Measurements from ENCODE around the gene OSER1. TPM values are rescaled to one million over a fixed set of nuclear protein-coding genes. Genes with fewer than 3 reads are reported as not detected.

OSER1 gene
- total and polyA plus RNA-seq, 2 of the 8 experiments (the other 6 are each of a cell fraction or from before 2014, with no cell fraction given), result 24.5 to 31.8 TPM

DNA sequence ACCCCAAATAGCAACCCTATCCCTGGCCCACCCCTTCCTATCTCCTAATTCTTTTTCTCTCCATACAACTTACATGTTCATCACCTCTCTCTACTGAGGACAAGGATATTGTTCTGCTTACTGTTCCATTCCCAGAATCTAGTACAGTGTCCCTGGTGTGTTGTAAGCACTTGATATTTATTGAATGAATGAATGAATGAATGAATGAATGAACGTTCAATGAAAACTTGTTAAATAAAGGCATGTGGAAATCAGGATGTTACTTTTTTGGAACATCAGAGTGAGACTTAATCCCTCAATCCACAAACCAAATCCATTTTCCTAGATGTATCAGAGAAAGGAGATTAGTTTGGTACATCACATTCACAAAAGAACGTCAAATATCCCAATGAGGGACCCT is 16.8 kb downstream of the OSER1 start:
- Histone ChIP-seq H3K36me3 (ENCODE audit: control insufficient read depth in 2 of 4, insufficient read depth in 4 of 4, low read length in 3 of 4) (peaks cover 5 to 23% (median 18%) of the 10 kb centered on the region in 4 experiments), H4K20me1 (replicated peaks in 1 of 2; ENCODE audit: control insufficient read depth in 1 of 2, insufficient read depth in 2 of 2, low read length in 2 of 2) (peaks cover 2% of the 10 kb centered on the region in 2 experiments), H3K9me3 (ENCODE audit: insufficient read depth in 2 of 2, low read depth in 1 of 2, low read length in 1 of 2) (no peaks in the 10 kb centered on the region), H2BK15ac (ENCODE audit: low read length) (no peak overlapping the region), H3K4me2 (ENCODE audit: insufficient read depth in 1 of 2, low read depth in 2 of 2, low read length in 2 of 2) (no peak overlapping the region), H3K79me1 (ENCODE audit: low read depth, low read length) (no peaks in the 10 kb centered on the region; the same call in 1 of the 2 replicates), H3K79me2 (ENCODE audit: control insufficient read depth in 1 of 2, insufficient read depth in 2 of 2, low read length in 2 of 2) (no peaks in the 10 kb centered on the region; a peak in 1 of 4 replicates), H3K23ac (ENCODE audit: insufficient read length) (no peak overlapping the region), H3K27me3 (replicated peaks in 1 of 4; ENCODE audit: control insufficient read depth in 3 of 4, extremely low read depth in 1 of 4, insufficient read depth in 3 of 4, low read length in 3 of 4) (no peaks in the 10 kb centered on the region), H3K4me1 (replicated peaks in 1 of 4; ENCODE audit: control insufficient read depth in 3 of 4, insufficient read depth in 4 of 4, low read length in 3 of 4) (no peaks in the 10 kb centered on the region), H2BK20ac (ENCODE audit: low read length) (no peak overlapping the region), H3K56ac (replicated peaks; ENCODE audit: insufficient read length, low read depth, low read length) (no peak overlapping the region), H4K91ac (replicated peaks; ENCODE audit: insufficient read length, low read length) (no peak overlapping the region), H3K9ac (replicated peaks in 1 of 4; ENCODE audit: extremely low read depth in 1 of 4, low read depth in 3 of 4, low read length in 3 of 4) (no peak overlapping the region), H2BK12ac (ENCODE audit: low read depth, low read length) (no peak overlapping the region), H3K18ac (ENCODE audit: extremely low read depth, low read length) (no peak overlapping the region), H4K5ac (ENCODE audit: insufficient read length, low read depth, low read length) (no peak overlapping the region), H2AK5ac (ENCODE audit: low read depth, low read length) (no peak overlapping the region), H2AFZ (ENCODE audit: low read length) (no peak overlapping the region), H4K8ac (ENCODE audit: extremely low read depth, insufficient read depth, low read length) (no peak overlapping the region), H3K23me2 (ENCODE audit: low read depth, low read length) (no peaks in the 10 kb centered on the region; the same call in 1 of the 2 replicates), H2BK5ac (ENCODE audit: low read depth, low read length) (no peak overlapping the region), H3K27ac (ENCODE audit: low read depth, low read length) (no peak overlapping the region), H3K14ac (ENCODE audit: insufficient read length) (no peak overlapping the region), H3K4me3 (ENCODE audit: extremely low read depth in 1 of 4, insufficient read depth in 2 of 4, low read depth in 3 of 4, low read length in 4 of 4) (no peak overlapping the region), H3K4ac (replicated peaks; ENCODE audit: insufficient read length, low read depth, low read length) (no peak overlapping the region), H2BK120ac (replicated peaks; ENCODE audit: low read depth, low read length) (no peak overlapping the region)
- WGBS, 2 experiments (ENCODE audit: extremely low coverage in 1 of 2, insufficient coverage in 1 of 2, insufficient read length in 1 of 2, insufficient replicate concordance in 2 of 2, low coverage in 1 of 2, low lambda C conversion rate in 2 of 2, missing lambda C conversion rate in 1 of 2), result 87% methylated on average over 2 of the region's 2 CpGs; no CpG with 5 or more reads in 1 of the 2 experiments
- CTCF ChIA-PET (ENCODE audit: partially characterized antibody), result interaction anchor here (17.7 kb wide), 1 partner anchor 79 kb away, joined by 512 read pairs; no protein-coding TSS in a partner anchor
- POLR2A ChIA-PET (ENCODE audit: partially characterized antibody), result no interaction called here
- DNase-seq (ENCODE audit: low read depth in 1 of 2, low spot score in 2 of 2), result no peak
- FAIRE-seq, result no peak
- TF ChIP-seq BCL11A (IDR thresholded peaks at IDR 0.05; ENCODE audit: low read depth in 2 of 2, low read length in 2 of 2) (no peak), ASH2L (IDR thresholded peaks at IDR 0.05; ENCODE audit: low read length) (no peak), MAFK (IDR thresholded peaks at IDR 0.05; ENCODE audit: low read depth, low read length) (no peak), CREB1 (IDR thresholded peaks at IDR 0.05) (no peak), TAF1 (IDR thresholded peaks at IDR 0.05; ENCODE audit: low read depth, low read length) (no peak), CHD2 (IDR thresholded peaks at IDR 0.05; ENCODE audit: low read length) (no peak), SP4 (IDR thresholded peaks at IDR 0.05; ENCODE audit: low read length) (no peak), EP300 (IDR thresholded peaks at IDR 0.05; ENCODE audit: borderline replicate concordance in 1 of 2, low read depth in 2 of 2, low read length in 2 of 2) (no peak), PHF8 (conservative IDR thresholded peaks at IDR 0.05; ENCODE audit: low read depth, low read length) (no peak), EZH2 (IDR thresholded peaks at IDR 0.05; ENCODE audit: low read depth, low read length, severe bottlenecking) (no peak), CBX8 (IDR thresholded peaks at IDR 0.05; ENCODE audit: borderline replicate concordance, low read depth, low read length) (no peak)
- TF ChIP-seq, protein P1, sequence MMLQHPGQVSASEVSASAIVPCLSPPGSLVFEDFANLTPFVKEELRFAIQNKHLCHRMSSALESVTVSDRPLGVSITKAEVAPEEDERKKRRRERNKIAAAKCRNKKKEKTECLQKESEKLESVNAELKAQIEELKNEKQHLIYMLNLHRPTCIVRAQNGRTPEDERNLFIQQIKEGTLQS (IDR thresholded peaks at IDR 0.05; ENCODE audit: insufficient read depth, low read depth, low read length), result no peak
- TF ChIP-seq, protein P2, sequence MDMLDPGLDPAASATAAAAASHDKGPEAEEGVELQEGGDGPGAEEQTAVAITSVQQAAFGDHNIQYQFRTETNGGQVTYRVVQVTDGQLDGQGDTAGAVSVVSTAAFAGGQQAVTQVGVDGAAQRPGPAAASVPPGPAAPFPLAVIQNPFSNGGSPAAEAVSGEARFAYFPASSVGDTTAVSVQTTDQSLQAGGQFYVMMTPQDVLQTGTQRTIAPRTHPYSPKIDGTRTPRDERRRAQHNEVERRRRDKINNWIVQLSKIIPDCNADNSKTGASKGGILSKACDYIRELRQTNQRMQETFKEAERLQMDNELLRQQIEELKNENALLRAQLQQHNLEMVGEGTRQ (IDR thresholded peaks at IDR 0.05; ENCODE audit: low read length), result no peak
